Trophoblast cell (in vitro differentiated cells and primary cell): Measurements from ENCODE around the gene TMPRSS5.
"Not testable (repeated sequence)": the region's sequence is repeated elsewhere in the genome, so short reads cannot be mapped to it uniquely, and the experiment has no call there.

ENCODE experiments used
- DNase-seq, 2 donors: peaks; one replicate each; pipeline ENCODE4 v3.0.0-alpha.2; 2016
- H2AFZ ChIP-seq: 2 replicates; pipeline ENCODE4 v1.6.1; 2013; ENCODE audit warnings: low read length, moderate library complexity, mild to moderate bottlenecking; ENCODE audit not compliant: insufficient read depth, poor library complexity
- H2AK5ac ChIP-seq: 2 replicates; pipeline ENCODE4 v1.6.1; 2013; ENCODE audit warnings: mild to moderate bottlenecking, low read length
- H2BK120ac ChIP-seq: 2 replicates; pipeline ENCODE4 v1.6.1; 2013; ENCODE audit warnings: low read length, mild to moderate bottlenecking, moderate library complexity; ENCODE audit not compliant: insufficient read depth, poor library complexity
- H2BK12ac ChIP-seq: 2 replicates; pipeline ENCODE4 v1.6.1; 2013; ENCODE audit warnings: mild to moderate bottlenecking, low read length, moderate library complexity
- H2BK5ac ChIP-seq: 2 replicates; pipeline ENCODE4 v1.6.1; 2013; ENCODE audit warnings: low read length, low read depth, moderate library complexity, mild to moderate bottlenecking; ENCODE audit not compliant: poor library complexity
- H3K14ac ChIP-seq: 2 replicates; pipeline ENCODE4 v1.6.1; 2013; ENCODE audit warnings: mild to moderate bottlenecking, low read length
- H3K18ac ChIP-seq: 2 replicates; pipeline ENCODE4 v1.6.1; 2013; ENCODE audit warnings: mild to moderate bottlenecking, low read length
- H3K23ac ChIP-seq: 2 replicates; pipeline ENCODE4 v1.6.1; 2013; ENCODE audit warnings: low read length
- H3K27ac ChIP-seq: 2 replicates; pipeline ENCODE4 v1.5.1; 2013; ENCODE audit warnings: low read depth, mild to moderate bottlenecking, inconsistent platforms, low read length, moderate library complexity
- H3K27me3 ChIP-seq: 2 replicates; pipeline ENCODE4 v1.6.1; 2013; ENCODE audit warnings: inconsistent platforms, mild to moderate bottlenecking, low read length, moderate library complexity; ENCODE audit not compliant: insufficient read depth
- H3K36me3 ChIP-seq, 2 experiments: 1 replicate in 1 of 2; 2 replicates in 1 of 2; pipeline ENCODE4 v1.6.1; 2013; ENCODE audit warnings: low read length in 2 of 2, mild to moderate bottlenecking in 2 of 2, moderate library complexity in 1 of 2; ENCODE audit not compliant: insufficient read depth in 2 of 2, control insufficient read depth in 1 of 2
- H3K4ac ChIP-seq: 2 replicates; pipeline ENCODE4 v1.6.1; 2013; ENCODE audit warnings: low read depth, mild to moderate bottlenecking, low read length, moderate library complexity
- H3K4me1 ChIP-seq, 2 experiments: 1 replicate in 1 of 2; 2 replicates in 1 of 2; pipeline ENCODE4 v1.6.1; 2013; ENCODE audit warnings: low read length in 2 of 2, mild to moderate bottlenecking in 2 of 2, moderate library complexity in 1 of 2; ENCODE audit not compliant: insufficient read depth in 2 of 2, control insufficient read depth in 1 of 2
- H3K4me2 ChIP-seq: 2 replicates; pipeline ENCODE4 v1.6.1; 2013; ENCODE audit warnings: inconsistent platforms, mild to moderate bottlenecking, low read length, moderate library complexity
- H3K4me3 ChIP-seq: 2 replicates; pipeline ENCODE4 v1.5.1; 2013; ENCODE audit warnings: mild to moderate bottlenecking, low read depth, low read length, inconsistent platforms
- H3K79me1 ChIP-seq: one replicate; pipeline ENCODE4 v1.6.1; 2013; ENCODE audit warnings: low read length
- H3K79me2 ChIP-seq: 2 replicates; pipeline ENCODE4 v1.6.1; 2013; ENCODE audit warnings: low read length, mild to moderate bottlenecking; ENCODE audit not compliant: control insufficient read depth, insufficient read depth, poor library complexity
- H3K9ac ChIP-seq: 2 replicates; pipeline ENCODE4 v1.6.1; 2013; ENCODE audit warnings: mild to moderate bottlenecking, low read length
- H3K9me3 ChIP-seq: 2 replicates; pipeline ENCODE4 v1.6.1; 2013; ENCODE audit warnings: low read depth, mild to moderate bottlenecking, control low read depth, inconsistent platforms, low read length; ENCODE audit not compliant: insufficient read depth
- H4K12ac ChIP-seq: 2 replicates; pipeline ENCODE4 v1.6.1; 2013; ENCODE audit warnings: low read depth, mild to moderate bottlenecking, low read length, moderate library complexity
- H4K8ac ChIP-seq: 2 replicates; pipeline ENCODE4 v1.6.1; 2013; ENCODE audit warnings: low read depth, mild to moderate bottlenecking, low read length, moderate library complexity
- H4K91ac ChIP-seq: one replicate; pipeline ENCODE4 v1.6.1; 2013; ENCODE audit warnings: low read depth, mild to moderate bottlenecking, low read length, moderate library complexity
- WGBS: extraction: QIAGEN DNeasy Blood & Tissue Kit; methylation state at CpG from one replicate; pipeline ENCODE4 v1.1.7; 2013; ENCODE audit warnings: missing lambda C conversion rate; ENCODE audit not compliant: insufficient read length, insufficient coverage; ENCODE audit errors: extremely low coverage; 5-methylcytosine and 5-hydroxymethylcytosine counted together

TMPRSS5 gene

GRCh38 chr11:113715273-113715672 lies 9.2 kb upstream of the TMPRSS5 start:
- no peak overlapping the region for H2AK5ac ChIP-seq
- WGBS: no CpG with 5 or more reads among the region's 1 CpG
- DNase-seq: no peak

DNA sequence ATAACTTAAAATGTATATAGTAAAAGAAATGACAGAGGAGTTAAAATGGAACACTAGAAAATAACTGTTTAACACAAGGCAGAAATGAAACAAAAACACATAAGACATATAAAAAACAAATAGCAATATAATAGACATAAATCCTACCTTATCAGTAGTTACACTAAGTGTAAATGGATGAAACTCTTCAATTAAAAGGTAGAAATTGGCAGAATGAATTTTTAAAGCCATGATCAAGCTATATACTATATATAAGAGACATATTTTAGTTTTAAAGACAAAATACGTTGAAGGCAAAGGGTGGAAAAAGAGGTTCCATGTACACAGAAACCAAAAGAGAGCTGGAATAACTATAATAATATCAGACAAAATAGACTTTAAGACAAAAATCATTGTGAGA lies 4.9 kb upstream of the TMPRSS5 start:
- Histone ChIP-seq H3K4me1 (no peaks in the 10 kb centered on the region), H3K9ac (no peak overlapping the region), H2BK5ac (no peak overlapping the region), H3K14ac (no peak overlapping the region), H3K27ac (no peak overlapping the region), H3K36me3 (peaks cover 0 to 5% of the 10 kb centered on the region in 2 experiments), H3K4ac (no peak overlapping the region), H3K79me1 (no peaks in the 10 kb centered on the region), H2BK120ac (no peak overlapping the region), H3K9me3 (peaks cover 2% of the 10 kb centered on the region), H2AK5ac (no peak overlapping the region), H4K91ac (no peak overlapping the region), H2AFZ (no peak overlapping the region), H3K27me3 (no peaks in the 10 kb centered on the region), H3K79me2 (no peaks in the 10 kb centered on the region), H3K4me2 (no peak overlapping the region), H4K12ac (no peak overlapping the region), H3K4me3 (no peak overlapping the region), H3K23ac (no peak overlapping the region), H3K18ac (no peak overlapping the region), H4K8ac (no peak overlapping the region), H2BK12ac (no peak overlapping the region)
- no peak for DNase-seq
- WGBS: no CpG with 5 or more reads among the region's 1 CpG

More at GRCh38 chr11:113715273-113715672, 9.2 kb upstream of the TMPRSS5 start:
- no peak overlapping the region for H3K27ac ChIP-seq
- H3K4me1 ChIP-seq: no peaks in the 10 kb centered on the region
- no peak overlapping the region for H3K4ac ChIP-seq
- no peak overlapping the region for H2BK12ac ChIP-seq
- no peak overlapping the region for H3K9ac ChIP-seq
- no peak overlapping the region for H4K12ac ChIP-seq
- no peak overlapping the region for H4K8ac ChIP-seq
- H3K36me3 ChIP-seq: peaks cover 0 to 5% of the 10 kb centered on the region in 2 experiments
- H3K4me3 ChIP-seq: no peak overlapping the region
- H3K14ac ChIP-seq: no peak overlapping the region
- H3K79me1 ChIP-seq: no peaks in the 10 kb centered on the region
- H2AFZ ChIP-seq: no peak overlapping the region
- no peak overlapping the region for H4K91ac ChIP-seq
- no peaks in the 10 kb centered on the region for H3K27me3 ChIP-seq
- no peak overlapping the region for H3K23ac ChIP-seq
- H3K18ac ChIP-seq: no peak overlapping the region
- no peak overlapping the region for H2BK5ac ChIP-seq
- H2BK120ac ChIP-seq: no peak overlapping the region
- no peaks in the 10 kb centered on the region for H3K79me2 ChIP-seq
- H3K9me3 ChIP-seq: no peaks in the 10 kb centered on the region
- H3K4me2 ChIP-seq: no peak overlapping the region

DNA sequence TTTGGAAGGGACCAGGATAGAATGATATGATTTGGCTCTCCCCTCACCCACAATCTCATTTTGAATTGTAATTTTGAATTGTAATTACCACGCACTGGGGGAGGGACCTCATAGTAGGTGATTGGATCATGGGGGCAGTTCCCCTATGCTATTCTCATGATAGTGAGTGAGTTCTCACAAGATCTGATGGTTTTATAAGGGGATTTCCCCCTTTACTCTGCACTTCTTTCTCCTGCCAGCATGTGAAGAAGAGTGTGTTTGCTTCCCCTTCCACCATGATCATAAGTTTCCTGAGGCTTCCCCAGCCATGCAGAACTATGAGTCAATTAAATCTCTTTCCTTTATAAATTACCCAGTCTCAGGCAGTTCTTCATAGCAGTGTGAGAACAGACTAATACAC lies 2.6 kb downstream of the TMPRSS5 start:
- H3K27me3 ChIP-seq, H4K91ac ChIP-seq, H3K27ac ChIP-seq, H4K12ac ChIP-seq, H3K79me1 ChIP-seq, H3K4me1 ChIP-seq, H3K4ac ChIP-seq, H2BK5ac ChIP-seq, H3K9me3 ChIP-seq, H2BK12ac ChIP-seq, H2AK5ac ChIP-seq, H3K4me3 ChIP-seq, H2BK120ac ChIP-seq, H2AFZ ChIP-seq, H3K18ac ChIP-seq, H3K36me3 ChIP-seq, H3K79me2 ChIP-seq, H3K4me2 ChIP-seq, DNase-seq, H3K14ac ChIP-seq, H4K8ac ChIP-seq, H3K9ac ChIP-seq, H3K23ac ChIP-seq: not testable (repeated sequence)
- no CpG with 5 or more reads among the region's 1 CpG for WGBS

DNA sequence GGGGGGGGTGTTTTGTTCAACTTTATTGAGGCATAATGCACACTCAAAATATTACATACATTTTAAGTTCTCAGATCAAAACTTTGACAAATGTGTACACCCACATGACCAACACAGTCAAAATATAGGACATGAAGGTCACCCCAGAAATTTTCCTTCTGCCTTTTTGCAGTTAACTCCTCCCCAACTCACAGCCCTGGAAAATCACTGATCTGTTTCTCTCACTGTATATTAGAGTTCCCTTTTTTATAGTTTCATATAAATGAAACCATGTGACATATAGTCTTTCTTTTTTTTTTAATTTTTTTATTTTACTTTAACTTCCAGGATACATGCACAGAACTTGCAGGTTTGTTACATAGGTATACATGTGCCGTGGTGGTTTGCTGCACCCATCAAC lies 4.6 kb downstream of the TMPRSS5 start:
- no CpG with 5 or more reads among the region's 1 CpG for WGBS

More for the DNA sequence above, 4.6 kb downstream of the TMPRSS5 start:
- DNase-seq: no peak
- no peak overlapping the region for H3K4me2 ChIP-seq
- H3K9me3 ChIP-seq: peaks cover 3% of the 10 kb centered on the region
- H3K18ac ChIP-seq: no peak overlapping the region
- H4K12ac ChIP-seq: no peak overlapping the region
- no peak overlapping the region for H3K27ac ChIP-seq
- no peak overlapping the region for H2AK5ac ChIP-seq
- no peak overlapping the region for H3K9ac ChIP-seq
- no peak overlapping the region for H4K91ac ChIP-seq
- no peak overlapping the region for H2AFZ ChIP-seq
- no peak overlapping the region for H3K4ac ChIP-seq
- H3K79me1 ChIP-seq: no peaks in the 10 kb centered on the region
- H2BK12ac ChIP-seq: no peak overlapping the region
- H3K27me3 ChIP-seq: no peaks in the 10 kb centered on the region
- no peaks in the 10 kb centered on the region for H3K79me2 ChIP-seq
- H3K23ac ChIP-seq: no peak overlapping the region
- H3K36me3 ChIP-seq: no peaks in the 10 kb centered on the region
- H3K4me1 ChIP-seq: no peaks in the 10 kb centered on the region
- H3K4me3 ChIP-seq: no peak overlapping the region
- no peak overlapping the region for H3K14ac ChIP-seq
- no peak overlapping the region for H4K8ac ChIP-seq
- H2BK120ac ChIP-seq: no peak overlapping the region
- no peak overlapping the region for H2BK5ac ChIP-seq
